ENCODE results near the gene ATRX.

Gene ATRX

DNA sequence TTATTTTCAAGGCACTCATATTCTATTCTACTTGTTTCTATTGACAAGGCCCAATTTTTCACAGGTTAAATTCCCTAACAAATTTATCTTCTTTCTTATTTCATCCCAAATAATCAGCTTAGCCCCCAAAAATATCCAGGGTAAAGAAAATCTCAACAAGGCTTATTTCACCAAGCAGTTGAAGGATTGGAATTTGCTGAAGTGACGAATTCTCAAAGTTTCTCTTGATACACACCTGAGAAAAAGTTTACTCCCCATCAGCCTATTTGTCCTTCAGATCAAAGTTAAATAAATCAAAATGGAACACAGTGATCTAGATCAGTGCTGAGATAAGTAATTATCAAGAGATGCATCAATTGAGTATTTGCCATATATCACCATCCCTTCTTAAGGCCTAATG lies 106.9 kb downstream of the ATRX start:
- no CpG with 5 or more reads among the region's 1 CpG for WGBS (ENCODE audit: insufficient coverage, insufficient read length)
- no peaks in the 10 kb centered on the region for H3K4me1 ChIP-seq (ENCODE audit: control insufficient read depth, insufficient read depth, low read length)
- DNase-seq (ENCODE audit: low read depth, low spot score), result no peak
- no peaks in the 10 kb centered on the region for H3K27me3 ChIP-seq (ENCODE audit: control insufficient read depth, insufficient read depth, low read length)
- no peaks in the 10 kb centered on the region for H3K36me3 ChIP-seq (ENCODE audit: control insufficient read depth, insufficient read depth, low read length)
- H3K4me3 ChIP-seq (ENCODE audit: low read length), result no peak overlapping the region
- H3K27ac ChIP-seq (ENCODE audit: low read length), result no peak overlapping the region
- H3K9me3 ChIP-seq (ENCODE audit: control insufficient read depth, insufficient read depth, low read length), result no peaks in the 10 kb centered on the region

DNA sequence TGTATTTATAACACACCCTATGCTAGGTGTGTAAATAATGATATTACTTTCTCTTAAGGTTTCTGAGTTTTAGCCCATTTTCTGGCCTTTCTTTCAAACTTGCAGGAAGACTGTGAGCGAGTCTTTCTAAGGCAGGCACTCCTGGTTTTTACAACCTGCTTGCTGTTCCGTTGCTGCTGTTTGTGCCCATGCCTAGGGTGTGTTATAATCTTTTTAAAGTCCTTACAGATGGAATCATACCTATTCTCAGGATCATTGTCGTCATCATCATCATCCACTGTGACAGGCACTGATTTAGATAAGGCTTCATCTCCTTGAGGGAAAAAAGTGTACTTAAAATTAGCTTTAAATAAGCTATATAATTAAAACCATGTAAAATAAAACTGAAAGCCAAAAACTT lies 110.0 kb downstream of the ATRX start:
- no CpG with 5 or more reads among the region's 3 CpGs for WGBS (ENCODE audit: insufficient coverage, insufficient read length)
- Histone ChIP-seq H3K27me3 (ENCODE audit: control insufficient read depth, insufficient read depth, low read length) (no peaks in the 10 kb centered on the region), H3K9me3 (ENCODE audit: control insufficient read depth, insufficient read depth, low read length) (no peaks in the 10 kb centered on the region)

GRCh38 chrX:77668391-77669237 lies 117.4 kb downstream of the ATRX start:
- Histone ChIP-seq H3K27me3 (ENCODE audit: control insufficient read depth, insufficient read depth, low read length) (no peaks in the 10 kb centered on the region), H3K4me1 (ENCODE audit: control insufficient read depth, insufficient read depth, low read length) (no peaks in the 10 kb centered on the region), H3K27ac (ENCODE audit: low read length) (no peak overlapping the region), H3K9me3 (ENCODE audit: control insufficient read depth, insufficient read depth, low read length) (no peaks in the 10 kb centered on the region), H3K4me3 (ENCODE audit: low read length) (no peak overlapping the region), H3K36me3 (ENCODE audit: control insufficient read depth, insufficient read depth, low read length) (no peaks in the 10 kb centered on the region)
- WGBS (ENCODE audit: insufficient coverage, insufficient read length), result no CpG with 5 or more reads among the region's 10 CpGs
- DNase-seq (ENCODE audit: low read depth, low spot score), result no peak

More for the DNA sequence above, 110.0 kb downstream of the ATRX start:
- Histone ChIP-seq H3K4me1 (ENCODE audit: control insufficient read depth, insufficient read depth, low read length) (no peaks in the 10 kb centered on the region), H3K4me3 (ENCODE audit: low read length) (no peak overlapping the region), H3K36me3 (ENCODE audit: control insufficient read depth, insufficient read depth, low read length) (no peaks in the 10 kb centered on the region), H3K27ac (ENCODE audit: low read length) (no peak overlapping the region)
- DNase-seq (ENCODE audit: low read depth, low spot score), result no peak

- DNase-seq (ENCODE audit: low read depth, low spot score), result no peak
- Histone ChIP-seq H3K36me3 (ENCODE audit: control insufficient read depth, insufficient read depth, low read length) (no peaks in the 10 kb centered on the region), H3K4me1 (ENCODE audit: control insufficient read depth, insufficient read depth, low read length) (no peaks in the 10 kb centered on the region), H3K27ac (ENCODE audit: low read length) (no peak overlapping the region), H3K9me3 (ENCODE audit: control insufficient read depth, insufficient read depth, low read length) (no peaks in the 10 kb centered on the region), H3K27me3 (ENCODE audit: control insufficient read depth, insufficient read depth, low read length) (no peaks in the 10 kb centered on the region), H3K4me3 (ENCODE audit: low read length) (no peak overlapping the region)
- 100% methylated on average over 2 of the region's 3 CpGs for WGBS (ENCODE audit: insufficient coverage, insufficient read length)
Observed at GRCh38 chrX:77658886-77659285, 127.1 kb downstream of the ATRX start.

GRCh38 chrX:77652095-77652494 lies 133.9 kb downstream of the ATRX start:
- Histone ChIP-seq H3K27me3 (ENCODE audit: control insufficient read depth, insufficient read depth, low read length) (no peaks in the 10 kb centered on the region), H3K27ac (ENCODE audit: low read length) (no peak overlapping the region), H3K4me3 (ENCODE audit: low read length) (no peak overlapping the region), H3K4me1 (ENCODE audit: control insufficient read depth, insufficient read depth, low read length) (no peaks in the 10 kb centered on the region), H3K36me3 (ENCODE audit: control insufficient read depth, insufficient read depth, low read length) (no peaks in the 10 kb centered on the region), H3K9me3 (ENCODE audit: control insufficient read depth, insufficient read depth, low read length) (no peaks in the 10 kb centered on the region)
- no peak for DNase-seq (ENCODE audit: low read depth, low spot score)
- no CpG with 5 or more reads among the region's 5 CpGs for whole genome bisulfite sequencing (ENCODE audit: insufficient coverage, insufficient read length)

DNA sequence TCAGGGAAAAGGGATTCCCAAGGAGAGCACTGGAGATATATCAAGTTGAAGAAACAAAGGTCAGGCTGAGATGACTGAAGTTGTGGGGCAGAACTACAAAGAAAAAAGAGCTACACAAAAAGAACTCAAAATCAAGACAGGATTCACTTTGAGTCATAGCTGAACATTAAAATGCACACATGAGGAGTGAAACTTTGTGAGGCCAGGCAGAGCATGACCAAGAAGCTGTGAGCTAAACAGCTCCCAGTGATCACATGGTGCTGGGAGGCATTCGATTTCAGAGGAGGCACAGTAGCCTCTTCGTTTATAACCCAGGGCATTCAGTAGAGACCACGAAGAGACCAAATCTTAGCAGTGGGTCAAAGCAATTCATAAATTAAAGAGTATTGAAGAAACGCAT lies 145.3 kb downstream of the ATRX start:
- H3K36me3 ChIP-seq (ENCODE audit: control insufficient read depth, insufficient read depth, low read length), result no peaks in the 10 kb centered on the region

GRCh38 chrX:77639820-77640219 lies 146.2 kb downstream of the ATRX start:
- DNase-seq (ENCODE audit: low read depth, low spot score), result no peak
- no CpG with 5 or more reads among the region's 1 CpG for WGBS (ENCODE audit: insufficient coverage, insufficient read length)

More for the DNA sequence above, 145.3 kb downstream of the ATRX start:
- Histone ChIP-seq H3K27ac (ENCODE audit: low read length) (no peak overlapping the region), H3K27me3 (ENCODE audit: control insufficient read depth, insufficient read depth, low read length) (no peaks in the 10 kb centered on the region), H3K9me3 (ENCODE audit: control insufficient read depth, insufficient read depth, low read length) (no peaks in the 10 kb centered on the region), H3K4me1 (ENCODE audit: control insufficient read depth, insufficient read depth, low read length) (no peaks in the 10 kb centered on the region), H3K4me3 (ENCODE audit: low read length) (no peak overlapping the region)
- WGBS (ENCODE audit: insufficient coverage, insufficient read length), result no CpG with 5 or more reads among the region's 4 CpGs
- DNase-seq (ENCODE audit: low read depth, low spot score), result no peak

DNA sequence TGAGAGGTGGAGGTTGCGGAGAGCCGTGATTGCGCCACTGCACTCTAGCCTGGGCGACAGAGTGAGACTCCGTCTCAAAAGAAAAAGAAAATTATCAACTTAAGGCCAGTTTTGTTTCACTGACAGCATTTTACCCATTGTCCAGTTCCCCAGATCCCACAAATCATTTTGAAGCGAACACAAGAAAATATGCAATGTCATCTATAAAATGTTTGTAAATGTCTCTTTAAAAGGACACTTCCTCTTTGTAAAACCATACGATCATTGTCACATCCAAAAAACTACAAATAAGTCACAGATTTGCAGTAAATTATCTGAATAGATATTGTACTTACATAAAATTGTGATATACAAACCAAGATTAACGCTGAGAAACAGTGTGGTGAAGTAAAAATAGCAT lies 147.6 kb downstream of the ATRX start:
- no peak overlapping the region for H3K4me3 ChIP-seq (ENCODE audit: low read length)
- no peak overlapping the region for H3K27ac ChIP-seq (ENCODE audit: low read length)
- no peaks in the 10 kb centered on the region for H3K4me1 ChIP-seq (ENCODE audit: control insufficient read depth, insufficient read depth, low read length)
- H3K27me3 ChIP-seq (ENCODE audit: control insufficient read depth, insufficient read depth, low read length), result no peaks in the 10 kb centered on the region
- no peak for DNase-seq (ENCODE audit: low read depth, low spot score)
- H3K36me3 ChIP-seq (ENCODE audit: control insufficient read depth, insufficient read depth, low read length), result no peaks in the 10 kb centered on the region
- H3K9me3 ChIP-seq (ENCODE audit: control insufficient read depth, insufficient read depth, low read length), result no peaks in the 10 kb centered on the region
- no CpG with 5 or more reads among the region's 8 CpGs for WGBS (ENCODE audit: insufficient coverage, insufficient read length)

More at GRCh38 chrX:77639820-77640219, 146.2 kb downstream of the ATRX start:
- Histone ChIP-seq H3K4me1 (ENCODE audit: control insufficient read depth, insufficient read depth, low read length) (no peaks in the 10 kb centered on the region), H3K36me3 (ENCODE audit: control insufficient read depth, insufficient read depth, low read length) (no peaks in the 10 kb centered on the region), H3K27ac (ENCODE audit: low read length) (no peak overlapping the region), H3K9me3 (ENCODE audit: control insufficient read depth, insufficient read depth, low read length) (no peaks in the 10 kb centered on the region), H3K4me3 (ENCODE audit: low read length) (no peak overlapping the region), H3K27me3 (ENCODE audit: control insufficient read depth, insufficient read depth, low read length) (no peaks in the 10 kb centered on the region)

- Histone ChIP-seq H3K27me3 (ENCODE audit: control insufficient read depth, insufficient read depth, low read length) (no peaks in the 10 kb centered on the region), H3K4me1 (ENCODE audit: control insufficient read depth, insufficient read depth, low read length) (no peaks in the 10 kb centered on the region), H3K36me3 (ENCODE audit: control insufficient read depth, insufficient read depth, low read length) (no peaks in the 10 kb centered on the region), H3K9me3 (ENCODE audit: control insufficient read depth, insufficient read depth, low read length) (no peaks in the 10 kb centered on the region), H3K27ac (ENCODE audit: low read length) (no peak overlapping the region), H3K4me3 (ENCODE audit: low read length) (no peak overlapping the region)
- no peak for DNase-seq (ENCODE audit: low read depth, low spot score)
- no CpG with 5 or more reads among the region's 2 CpGs for WGBS (ENCODE audit: insufficient coverage, insufficient read length)
Observed at GRCh38 chrX:77635373-77635772, 150.6 kb downstream of the ATRX start.

DNA sequence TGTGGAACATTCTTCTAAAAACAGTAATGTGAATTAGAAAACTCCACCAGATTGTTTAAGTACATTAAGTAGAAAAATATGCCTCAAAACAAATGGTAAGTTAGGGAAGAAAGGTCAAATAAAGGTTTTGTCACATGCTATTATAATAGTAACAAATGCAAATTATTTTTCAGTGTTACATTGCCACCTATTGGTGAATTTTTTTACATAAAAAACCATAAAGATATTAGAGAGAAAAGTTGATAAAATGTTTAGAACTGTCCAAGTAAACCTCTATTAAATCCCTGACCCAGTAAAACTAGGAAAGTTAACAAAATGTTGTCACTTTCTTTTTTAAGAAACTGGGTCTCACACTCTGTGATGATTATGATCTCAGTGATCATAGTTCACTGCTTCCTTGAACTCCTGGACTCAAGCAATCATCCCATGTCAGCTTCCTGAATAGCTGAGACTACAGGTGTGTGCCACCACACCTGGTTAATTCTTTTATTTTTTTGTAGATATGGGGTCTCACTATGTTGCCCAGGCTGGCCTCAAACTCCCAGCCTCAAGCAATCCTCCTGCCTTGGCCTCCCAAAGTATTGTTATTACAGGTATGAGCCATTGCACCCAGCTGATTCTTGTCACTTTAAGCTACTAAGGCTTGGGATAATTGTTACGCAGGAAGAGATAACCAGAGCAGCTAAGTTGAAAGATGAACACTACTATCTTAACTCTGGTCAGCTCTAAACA lies 157.6 kb downstream of the ATRX start:
- no peak for DNase-seq (ENCODE audit: low read depth, low spot score)
- WGBS (ENCODE audit: insufficient coverage, insufficient read length), result no CpG with 5 or more reads among the region's 1 CpG
- Histone ChIP-seq H3K9me3 (ENCODE audit: control insufficient read depth, insufficient read depth, low read length) (no peaks in the 10 kb centered on the region), H3K4me3 (ENCODE audit: low read length) (no peak overlapping the region), H3K27me3 (ENCODE audit: control insufficient read depth, insufficient read depth, low read length) (no peaks in the 10 kb centered on the region), H3K27ac (ENCODE audit: low read length) (no peak overlapping the region), H3K36me3 (ENCODE audit: control insufficient read depth, insufficient read depth, low read length) (no peaks in the 10 kb centered on the region), H3K4me1 (ENCODE audit: control insufficient read depth, insufficient read depth, low read length) (no peaks in the 10 kb centered on the region)

All from iPS DF 6.9 (cell line).